ENCODE data around the gene STX1B.

DNA sequence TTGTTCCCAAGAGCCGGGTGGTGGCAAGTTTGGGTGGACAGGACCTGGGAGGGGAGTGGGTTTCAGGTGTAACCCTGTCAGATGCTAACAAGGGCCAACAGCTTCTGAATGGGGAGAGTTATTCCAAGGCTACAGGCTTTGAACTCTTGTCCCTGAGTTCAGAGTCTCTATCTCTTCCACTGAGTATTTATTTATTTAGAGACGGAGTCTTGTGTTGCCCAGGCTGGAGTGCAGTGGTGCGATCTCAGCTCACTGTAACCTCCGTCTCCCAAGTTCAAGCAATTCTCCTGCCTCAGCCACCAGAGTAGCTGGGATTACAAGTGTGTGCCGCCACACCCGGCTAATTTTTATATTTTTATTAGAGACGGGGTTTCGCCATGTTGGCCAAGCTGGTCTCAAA, 55.4 kb downstream of the STX1B start:
- TF ChIP-seq, protein P1, sequence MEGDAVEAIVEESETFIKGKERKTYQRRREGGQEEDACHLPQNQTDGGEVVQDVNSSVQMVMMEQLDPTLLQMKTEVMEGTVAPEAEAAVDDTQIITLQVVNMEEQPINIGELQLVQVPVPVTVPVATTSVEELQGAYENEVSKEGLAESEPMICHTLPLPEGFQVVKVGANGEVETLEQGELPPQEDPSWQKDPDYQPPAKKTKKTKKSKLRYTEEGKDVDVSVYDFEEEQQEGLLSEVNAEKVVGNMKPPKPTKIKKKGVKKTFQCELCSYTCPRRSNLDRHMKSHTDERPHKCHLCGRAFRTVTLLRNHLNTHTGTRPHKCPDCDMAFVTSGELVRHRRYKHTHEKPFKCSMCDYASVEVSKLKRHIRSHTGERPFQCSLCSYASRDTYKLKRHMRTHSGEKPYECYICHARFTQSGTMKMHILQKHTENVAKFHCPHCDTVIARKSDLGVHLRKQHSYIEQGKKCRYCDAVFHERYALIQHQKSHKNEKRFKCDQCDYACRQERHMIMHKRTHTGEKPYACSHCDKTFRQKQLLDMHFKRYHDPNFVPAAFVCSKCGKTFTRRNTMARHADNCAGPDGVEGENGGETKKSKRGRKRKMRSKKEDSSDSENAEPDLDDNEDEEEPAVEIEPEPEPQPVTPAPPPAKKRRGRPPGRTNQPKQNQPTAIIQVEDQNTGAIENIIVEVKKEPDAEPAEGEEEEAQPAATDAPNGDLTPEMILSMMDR (conservative IDR thresholded peaks at IDR 0.05; ENCODE audit: low read length) = no peak
- TF ChIP-seq EZH2phosphoT487 (IDR thresholded peaks at IDR 0.05; ENCODE audit: borderline replicate concordance, low read depth, low read length) = no peak
